A673 (cell line): ENCODE data around the gene STX11. TPM values are rescaled to one million over a fixed set of nuclear protein-coding genes. Genes with fewer than 3 reads are reported as not detected.

Experiments
- BruUV-seq: library from RNA; stranded (reverse); fragments of 400-500 nt; replicated peaks from 2 replicates; lab custom pipeline; 2021; lab: Mats Ljungman, UMichigan
- CTCF ChIA-PET: fragments of 300-600 bp; sonication (Branson Sonifier 250); formaldehyde crosslinking; loops from one replicate; lab custom pipeline; 2022; ENCODE audit warnings: antibody characterized with exemption; lab: Charles Lee
- POLR2A ChIA-PET: fragments of 300-600 bp; sonication (Branson Sonifier 250); formaldehyde crosslinking; loops from one replicate; lab custom pipeline; 2022; ENCODE audit warnings: antibody characterized with exemption; ENCODE audit not compliant: low non-redundant PET; lab: Charles Lee
- DNase-seq: peaks from one replicate; pipeline ENCODE4 v3.0.0-alpha.2; 2015; ENCODE audit warnings: low spot score
- H3K27ac ChIP-seq: fragments of 200-600 bp; sonication (generic); 2 replicates; pipeline ENCODE4 v1.5.1; 2016; ENCODE audit warnings: mixed run types, low read depth, mild to moderate bottlenecking, mixed read lengths, antibody characterized with exemption, low read length; ENCODE audit not compliant: poor library complexity, severe bottlenecking
- H3K27me3 ChIP-seq: fragments of 200-600 bp; sonication (generic); replicated peaks from 2 replicates; pipeline ENCODE4 v1.6.1; 2017; ENCODE audit warnings: mixed run types, low read depth, mild to moderate bottlenecking, mixed read lengths, antibody characterized with exemption, low read length; ENCODE audit not compliant: insufficient read depth, poor library complexity
- H3K36me3 ChIP-seq: fragments of 200-600 bp; sonication (generic); 2 replicates; pipeline ENCODE4 v1.6.1; 2016; ENCODE audit warnings: mixed run types, mild to moderate bottlenecking, mixed read lengths, antibody characterized with exemption, low read length; ENCODE audit not compliant: insufficient read depth, poor library complexity, severe bottlenecking
- H3K4me1 ChIP-seq: fragments of 200-600 bp; sonication (generic); 2 replicates; pipeline ENCODE4 v1.6.1; 2017; ENCODE audit warnings: mixed run types, mild to moderate bottlenecking, mixed read lengths, antibody characterized with exemption, low read length; ENCODE audit not compliant: insufficient read depth, poor library complexity, severe bottlenecking
- H3K4me3 ChIP-seq: fragments of 200-600 bp; sonication (generic); 2 replicates; pipeline ENCODE4 v1.5.1; 2016; ENCODE audit warnings: low read depth, mixed run types, mild to moderate bottlenecking, mixed read lengths, low read length; ENCODE audit not compliant: poor library complexity, severe bottlenecking
- H3K9me3 ChIP-seq: fragments of 200-600 bp; sonication (generic); 2 replicates; pipeline ENCODE4 v1.6.1; 2016; ENCODE audit warnings: mixed run types, low read depth, mild to moderate bottlenecking, mixed read lengths, antibody characterized with exemption, low read length; ENCODE audit not compliant: poor library complexity, severe bottlenecking
- CTCF ChIP-seq: fragments of 300-800, 200-600 bp; sonication (generic); conservative IDR thresholded peaks from 2 replicates; pipeline ENCODE4 v1.5.1; 2017; ENCODE audit warnings: low read depth, mild to moderate bottlenecking, antibody characterized with exemption, low read length, moderate library complexity, mixed read lengths
- EZH2 ChIP-seq: fragments of 200-600 bp; sonication (generic); IDR thresholded peaks from 2 replicates; pipeline ENCODE4 v1.6.1; 2017; ENCODE audit warnings: borderline replicate concordance, low read depth, mild to moderate bottlenecking, mixed read lengths, antibody characterized with exemption, low read length; ENCODE audit not compliant: poor library complexity, severe bottlenecking
- intact Hi-C: fragments of 100-400 bp; cut with micrococcal nuclease; formaldehyde crosslinking; loops from one replicate; pipeline ENCODE4 v1.10.0; 2022; ENCODE audit not compliant: unreplicated experiment
- total RNA-seq: library from RNA; stranded (reverse); gene quantifications from 2 replicates; pipeline ENCODE4 v1.2.3, GENCODE V29; 2021

STX11 gene
- total RNA-seq, 1 experiment from 2014 or later = 0.30 TPM

DNA sequence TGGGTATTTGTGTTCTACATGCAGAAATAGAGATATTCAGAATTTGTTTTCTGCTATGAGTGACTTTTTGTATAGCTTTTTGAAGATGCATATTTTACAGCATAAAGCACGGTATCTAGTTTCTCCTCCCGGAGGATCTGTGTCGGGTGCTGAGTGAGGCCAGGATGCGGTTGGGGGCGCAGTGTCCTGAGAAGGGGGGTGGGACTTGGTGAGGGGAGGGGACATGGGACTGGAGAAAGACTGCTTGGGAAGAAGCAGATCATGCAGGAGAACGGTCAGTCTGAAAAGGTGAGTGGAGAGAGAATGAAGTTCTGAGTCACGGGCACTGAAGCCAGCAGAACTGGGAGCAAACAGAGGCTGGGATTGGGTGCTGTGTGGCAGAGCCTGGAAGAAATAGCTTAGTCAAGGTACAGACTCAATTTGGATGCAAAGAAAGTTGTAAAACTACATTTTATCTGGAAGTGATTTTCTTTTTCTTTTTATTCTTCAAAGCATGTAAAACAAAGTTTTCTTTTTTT is 44.0 kb downstream of the STX11 start:
- Histone ChIP-seq H3K4me3 (no peak overlapping the region), H3K36me3 (no peaks in the 10 kb centered on the region), H3K27me3 (no peaks in the 10 kb centered on the region), H3K27ac (no peak overlapping the region), H3K9me3 (no peaks in the 10 kb centered on the region), H3K4me1 (no peaks in the 10 kb centered on the region)
- POLR2A ChIA-PET = no interaction called here
- no peak for DNase-seq
- BruUV-seq = no TSS peak
- no peak for TF ChIP-seq EZH2
- no peak for TF ChIP-seq CTCF
- intact Hi-C loops = no loop called here
- CTCF ChIA-PET = no interaction called here

GRCh38 chr6:144195671-144196270 is 45.5 kb downstream of the STX11 start:
- Histone ChIP-seq H3K4me3 (no peak overlapping the region), H3K4me1 (no peaks in the 10 kb centered on the region), H3K27me3 (no peaks in the 10 kb centered on the region), H3K36me3 (no peaks in the 10 kb centered on the region), H3K27ac (no peak overlapping the region), H3K9me3 (no peaks in the 10 kb centered on the region)
- TF ChIP-seq CTCF (no peak), EZH2 (no peak)
- DNase-seq = no peak
- intact Hi-C loops = no loop called here
- no TSS peak for BruUV-seq
- ChIA-PET CTCF (no interaction called here), POLR2A (no interaction called here)

- H3K9me3 ChIP-seq = peaks cover 9% of the 10 kb centered on the region
- no peak overlapping the region for H3K27ac ChIP-seq
- POLR2A ChIA-PET = no interaction called here
- DNase-seq = no peak
- intact Hi-C loops = no loop called here
- CTCF ChIA-PET = no interaction called here
- H3K27me3 ChIP-seq = no peaks in the 10 kb centered on the region
- H3K36me3 ChIP-seq = no peaks in the 10 kb centered on the region
- no peaks in the 10 kb centered on the region for H3K4me1 ChIP-seq
- TF ChIP-seq CTCF (no peak), EZH2 (no peak)
- no TSS peak for BruUV-seq
- H3K4me3 ChIP-seq = no peak overlapping the region
These were observed 47.6 kb downstream of the STX11 start for GRCh38 chr6:144197919-144198318.
